GM12878 (cell line): Measurements from ENCODE around the gene MAN1A1. TPM values are rescaled to one million over a fixed set of nuclear protein-coding genes. Genes with fewer than 3 reads are reported as not detected.

Source experiments
- ATAC-seq: fragments of 200-7000 bp; cut with Tn5 transposase; 3 replicates; pipeline ENCODE4 v1.9.1; 2020; ENCODE audit warnings: mild to moderate bottlenecking, moderate library complexity
- BruUV-seq: library from RNA; stranded (reverse); fragments of 400-500 nt; replicated peaks from 2 replicates; lab custom pipeline; 2021; lab: Mats Ljungman, UMichigan
- CTCF ChIA-PET: fragments of 300-600 bp; sonication (Branson Sonifier 250); formaldehyde crosslinking; extraction: SDS; loops from one replicate; lab custom pipeline; 2021; ENCODE audit warnings: inconsistent platforms; lab: Yijun Ruan, JAX
- POLR2A ChIA-PET: fragments of 350-600 bp; formaldehyde crosslinking; extraction: SDS; loops from one replicate; lab custom pipeline; 2021; ENCODE audit warnings: inconsistent platforms; lab: Charles Lee
- RAD21 ChIA-PET: fragments of 300-600 bp; sonication (Branson Sonifier 250); formaldehyde crosslinking; loops from one replicate; lab custom pipeline; 2023; ENCODE audit warnings: antibody characterized with exemption; ENCODE audit not compliant: unreplicated experiment; lab: Charles Lee
- SMC1A ChIA-PET: fragments of 300-600 bp; sonication (Branson Sonifier 250); formaldehyde crosslinking; loops from one replicate; lab custom pipeline; 2023; ENCODE audit not compliant: unreplicated experiment, uncharacterized antibody; lab: Charles Lee
- DNase-seq: peaks from one replicate; pipeline ENCODE4 v3.0.0-alpha.2; 2011; ENCODE audit warnings: low read depth, low spot score
- FAIRE-seq: peaks from 3 replicates; lab custom pipeline; 2011; peaks lifted over from hg19 to GRCh38; lab: Jason Lieb, UNC
- H2AFZ ChIP-seq: 2 replicates; pipeline ENCODE4 v1.6.0; 2011; ENCODE audit warnings: low read depth, low read length, control low read depth; ENCODE audit not compliant: control insufficient read depth
- H3K27ac ChIP-seq: 2 replicates; pipeline ENCODE4 v1.5.1; 2011; ENCODE audit warnings: control low read depth; ENCODE audit not compliant: control insufficient read depth, insufficient read depth
- H3K27me3 ChIP-seq, 2 experiments: replicated peaks in 1 of 2; 2 replicates each; pipeline versions ENCODE4 v1.6.0 to v1.6.1; 2011; ENCODE audit warnings: low read length in 1 of 2; ENCODE audit not compliant: control insufficient read depth in 2 of 2, insufficient read depth in 2 of 2
- H3K36me3 ChIP-seq, 2 experiments: 2 replicates each; pipeline ENCODE4 v1.5.1; 2011; ENCODE audit warnings: low read length in 1 of 2; ENCODE audit not compliant: control insufficient read depth in 2 of 2, insufficient read depth in 2 of 2
- H3K4me1 ChIP-seq: 2 replicates; pipeline ENCODE4 v1.6.1; 2011; ENCODE audit warnings: mild to moderate bottlenecking, low read length, moderate library complexity, mixed read lengths; ENCODE audit not compliant: control insufficient read depth, insufficient read depth
- H3K4me2 ChIP-seq: 2 replicates; pipeline ENCODE4 v1.6.0; 2011; ENCODE audit warnings: control low read depth; ENCODE audit not compliant: control insufficient read depth, insufficient read depth
- H3K4me3 ChIP-seq: fragments of 200-600 bp; sonication (generic); 2 replicates; pipeline ENCODE4 v1.5.1; 2016
- H3K79me2 ChIP-seq: 2 replicates; pipeline ENCODE4 v1.6.0; 2011; ENCODE audit warnings: low read length; ENCODE audit not compliant: control insufficient read depth, insufficient read depth
- H3K9ac ChIP-seq: 2 replicates; pipeline ENCODE4 v1.8.0; 2011; ENCODE audit warnings: low read length, control low read depth, mixed read lengths; ENCODE audit not compliant: control insufficient read depth, insufficient read depth
- H3K9me3 ChIP-seq: replicated peaks from 3 replicates; pipeline ENCODE4 v1.5.1; 2011; ENCODE audit warnings: mild to moderate bottlenecking, low read length; ENCODE audit not compliant: control insufficient read depth, insufficient read depth
- H4K20me1 ChIP-seq: 2 replicates; pipeline ENCODE4 v1.6.0; 2011; ENCODE audit not compliant: control insufficient read depth, insufficient read depth
- BCL11A ChIP-seq: IDR thresholded peaks from 2 replicates; pipeline ENCODE4 v1.6.1; 2011; ENCODE audit warnings: low read depth, low read length
- CBFB ChIP-seq: IDR thresholded peaks from 2 replicates; pipeline ENCODE4 v1.6.1; 2016; ENCODE audit warnings: antibody characterized with exemption, low read depth
- CEBPZ ChIP-seq: fragments of 150-350 bp; IDR thresholded peaks from 2 replicates; pipeline ENCODE4 v1.6.1; 2016; ENCODE audit warnings: low read depth, low read length
- EZH2 ChIP-seq: IDR thresholded peaks from 2 replicates; pipeline ENCODE4 v1.6.1; 2012; ENCODE audit warnings: low read depth, mild to moderate bottlenecking, control low read depth, inconsistent platforms, low read length, borderline replicate concordance; ENCODE audit not compliant: control insufficient read depth
- FOS ChIP-seq: IDR thresholded peaks from 3 replicates; pipeline ENCODE4 v1.6.1; 2011; ENCODE audit warnings: borderline replicate concordance; ENCODE audit not compliant: insufficient read length; ENCODE audit errors: extremely low read depth
- FOXM1 ChIP-seq: IDR thresholded peaks from 2 replicates; pipeline ENCODE4 v1.6.1; 2012; ENCODE audit warnings: low read depth, mild to moderate bottlenecking, inconsistent platforms, low read length, moderate library complexity
- JUNB ChIP-seq: IDR thresholded peaks from 2 replicates; pipeline ENCODE4 v1.6.1; 2016; ENCODE audit warnings: antibody characterized with exemption, mild to moderate bottlenecking
- LARP7 ChIP-seq: fragments of 450-650 bp; IDR thresholded peaks from 2 replicates; pipeline ENCODE4 v1.6.1; 2017; ENCODE audit warnings: mild to moderate bottlenecking
- MYB ChIP-seq: fragments of 150-350 bp; IDR thresholded peaks from 2 replicates; pipeline ENCODE4 v1.6.1; 2014; ENCODE audit warnings: mild to moderate bottlenecking, low read depth, low read length, borderline replicate concordance
- NFYA ChIP-seq: IDR thresholded peaks from 2 replicates; pipeline ENCODE4 v1.6.1; 2011; ENCODE audit warnings: low read depth, mild to moderate bottlenecking, low read length, improper control_type of control experiment, borderline replicate concordance
- POLR2AphosphoS5 ChIP-seq: IDR thresholded peaks from 2 replicates; pipeline ENCODE4 v1.6.1; 2011; ENCODE audit warnings: mild to moderate bottlenecking, low read length, inconsistent platforms
- RBBP5 ChIP-seq: fragments of 200-600 bp; sonication (generic); conservative IDR thresholded peaks from 2 replicates; pipeline ENCODE4 v1.6.1; 2016
- SKIL ChIP-seq: fragments of 450-650 bp; IDR thresholded peaks from 2 replicates; pipeline ENCODE4 v1.6.1; 2017; ENCODE audit warnings: mild to moderate bottlenecking, low read depth, inconsistent platforms; ENCODE audit not compliant: poor library complexity, severe bottlenecking
- SPI1 ChIP-seq: IDR thresholded peaks from 2 replicates; pipeline ENCODE4 v1.6.1; 2011; ENCODE audit warnings: low read depth, mild to moderate bottlenecking, low read length, moderate library complexity, borderline replicate concordance; ENCODE audit not compliant: insufficient read depth
- SUZ12 ChIP-seq: fragments of 200-600 bp; sonication (generic); IDR thresholded peaks from one replicate; pipeline ENCODE4 v1.6.1; 2018; ENCODE audit warnings: antibody characterized with exemption, mild to moderate bottlenecking; ENCODE audit not compliant: unreplicated experiment
- ZNF24 ChIP-seq: fragments of 450-650 bp; IDR thresholded peaks from 2 replicates; pipeline ENCODE4 v1.6.1; 2017; ENCODE audit warnings: antibody characterized with exemption, mild to moderate bottlenecking
- WGBS: methylation state at CpG from one replicate; pipeline ENCODE4 v1.1.6; 2016; ENCODE audit warnings: low lambda C conversion rate; ENCODE audit not compliant: insufficient replicate concordance, insufficient coverage; ENCODE audit errors: missing lambda C conversion rate; 5-methylcytosine and 5-hydroxymethylcytosine counted together
- in situ Hi-C: fragments of 300-500 bp; cut with MboI; formaldehyde crosslinking; loops from 9 replicates; pipeline ENCODE4 v1.14.3; 2018; ENCODE audit warnings: mixed read lengths
- intact Hi-C: fragments of 100-400 bp; cut with micrococcal nuclease; formaldehyde crosslinking; loops from one replicate; pipeline ENCODE4 v1.14.2; 2022; ENCODE audit not compliant: unreplicated experiment
- polyA plus RNA-seq, 11 experiments: library from polyadenylated mRNA; depleted of rRNA in 4 of 11; unstranded in 6 of 11; stranded (reverse) in 5 of 11; fragments of >200 nt; fragmentation: Nextera tagmentation in 4 of 11; fragmentation: Illumina TruSeq in 1 of 11; extraction: Ambion mirVana in 4 of 11; extraction: Trizol in 1 of 11; gene quantifications; 1 replicate in 1 of 11; 2 replicates in 10 of 11; pipeline versions ENCODE4 v1.2.1 to v1.2.3, GENCODE V29; 2011 to 2016; ENCODE audit warnings: inconsistent platforms in 2 of 11, missing spikeins in 2 of 11, low read depth in 1 of 11
- total RNA-seq, 4 experiments: library from RNA; depleted of rRNA in 3 of 4; stranded (reverse); fragments of >200 nt in 3 of 4; fragmentation: Illumina TruSeq in 1 of 4; extraction: Trizol in 1 of 4; gene quantifications; 2 replicates each; pipeline versions ENCODE4 v1.2.1 to v1.2.3, GENCODE V29; 2013 to 2021

The MAN1A1 gene
- total and polyA plus RNA-seq, 10 of the 15 experiments (the other 5 are each of a cell fraction or from before 2014, with no cell fraction given): 5.4 to 28.1 (median 19.5) TPM

- Histone ChIP-seq H3K9me3 (no peaks in the 10 kb centered on the region), H2AFZ (no peak overlapping the region), H3K27me3 (no peaks in the 10 kb centered on the region), H3K79me2 (no peaks in the 10 kb centered on the region; the same call in 1 of the 2 replicates), H3K27ac (no peak overlapping the region), H4K20me1 (no peaks in the 10 kb centered on the region), H3K36me3 (peaks cover 0 to 3% of the 10 kb centered on the region in 2 experiments; a peak in 1 of 4 replicates), H3K4me2 (no peak overlapping the region), H3K9ac (no peak overlapping the region), H3K4me1 (peaks cover 6% of the 10 kb centered on the region), H3K4me3 (no peak overlapping the region)
- DNase-seq: no peak
- no TSS peak for BruUV-seq
- ChIA-PET CTCF (interaction anchor here (0.9 to 4.9 kb wide), 8 partner anchors 9 to 28 kb away, joined by 3 to 35 read pairs (median 4); no protein-coding TSS in a partner anchor), POLR2A (interaction anchor here (1.4 to 1.7 kb wide), 2 partner anchors 9 to 11 kb away, joined by 3 to 4 read pairs; no protein-coding TSS in a partner anchor), SMC1A (interaction anchor here (1.1 to 6.5 kb wide), 8 partner anchors 8 to 101 kb away, joined by 3 to 120 read pairs (median 6); no protein-coding TSS in a partner anchor), RAD21 (interaction anchor here (1.2 to 2.6 kb wide), 3 partner anchors 11 to 28 kb away, joined by 3 to 9 read pairs (median 5); no protein-coding TSS in a partner anchor)
- FAIRE-seq: no peak
- WGBS: 90% methylated on average over 2 of the region's 2 CpGs
- intact Hi-C loops (loop anchor here (10.0 kb wide), 1 partner anchor 425 kb away; the partner anchor contains the start of gene ASF1A), in situ Hi-C loops (no loop called here)
- ATAC-seq: no peak
- TF ChIP-seq SUZ12 (no peak), BCL11A (no peak), JUNB (no peak), ZNF24 (no peak), SPI1 (no peak), CEBPZ (no peak), FOS (no peak), NFYA (no peak), LARP7 (no peak), MYB (no peak), SKIL (no peak), POLR2AphosphoS5 (no peak), RBBP5 (no peak), EZH2 (no peak), CBFB (no peak), FOXM1 (no peak)
Observed at GRCh38 chr6:119319694-119320093, 29.9 kb downstream of the MAN1A1 start.
